ENCODE results near the gene PTTG2. TPM values are rescaled to one million over a fixed set of nuclear protein-coding genes. Genes with fewer than 3 reads are reported as not detected.

PTTG2 gene
- polyA plus RNA-seq, 1 donor from 2014 or later = not detected

DNA sequence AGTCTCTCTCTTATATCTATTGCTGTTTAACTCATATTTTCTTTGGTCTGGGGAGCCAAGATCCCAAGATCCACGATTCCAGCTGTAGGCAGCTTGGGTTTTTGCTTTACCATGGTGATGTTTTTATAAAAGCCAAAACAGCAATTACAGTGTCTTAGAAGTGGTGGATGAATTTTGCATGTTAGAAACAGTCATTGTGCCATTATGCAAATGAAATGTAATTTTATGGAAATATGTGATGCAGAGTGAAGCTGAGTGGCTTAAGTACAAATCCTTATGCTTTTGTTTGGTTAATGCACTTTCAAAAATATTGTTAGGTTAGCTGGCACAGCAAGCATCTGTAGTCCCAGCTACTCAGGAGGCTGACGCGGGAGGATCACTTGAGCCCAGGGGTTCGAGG, 32.8 kb upstream of the PTTG2 start (continued):
- TF ChIP-seq, protein P1, sequence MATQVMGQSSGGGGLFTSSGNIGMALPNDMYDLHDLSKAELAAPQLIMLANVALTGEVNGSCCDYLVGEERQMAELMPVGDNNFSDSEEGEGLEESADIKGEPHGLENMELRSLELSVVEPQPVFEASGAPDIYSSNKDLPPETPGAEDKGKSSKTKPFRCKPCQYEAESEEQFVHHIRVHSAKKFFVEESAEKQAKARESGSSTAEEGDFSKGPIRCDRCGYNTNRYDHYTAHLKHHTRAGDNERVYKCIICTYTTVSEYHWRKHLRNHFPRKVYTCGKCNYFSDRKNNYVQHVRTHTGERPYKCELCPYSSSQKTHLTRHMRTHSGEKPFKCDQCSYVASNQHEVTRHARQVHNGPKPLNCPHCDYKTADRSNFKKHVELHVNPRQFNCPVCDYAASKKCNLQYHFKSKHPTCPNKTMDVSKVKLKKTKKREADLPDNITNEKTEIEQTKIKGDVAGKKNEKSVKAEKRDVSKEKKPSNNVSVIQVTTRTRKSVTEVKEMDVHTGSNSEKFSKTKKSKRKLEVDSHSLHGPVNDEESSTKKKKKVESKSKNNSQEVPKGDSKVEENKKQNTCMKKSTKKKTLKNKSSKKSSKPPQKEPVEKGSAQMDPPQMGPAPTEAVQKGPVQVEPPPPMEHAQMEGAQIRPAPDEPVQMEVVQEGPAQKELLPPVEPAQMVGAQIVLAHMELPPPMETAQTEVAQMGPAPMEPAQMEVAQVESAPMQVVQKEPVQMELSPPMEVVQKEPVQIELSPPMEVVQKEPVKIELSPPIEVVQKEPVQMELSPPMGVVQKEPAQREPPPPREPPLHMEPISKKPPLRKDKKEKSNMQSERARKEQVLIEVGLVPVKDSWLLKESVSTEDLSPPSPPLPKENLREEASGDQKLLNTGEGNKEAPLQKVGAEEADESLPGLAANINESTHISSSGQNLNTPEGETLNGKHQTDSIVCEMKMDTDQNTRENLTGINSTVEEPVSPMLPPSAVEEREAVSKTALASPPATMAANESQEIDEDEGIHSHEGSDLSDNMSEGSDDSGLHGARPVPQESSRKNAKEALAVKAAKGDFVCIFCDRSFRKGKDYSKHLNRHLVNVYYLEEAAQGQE (IDR thresholded peaks at IDR 0.05; ENCODE audit: borderline replicate concordance) = no peak

DNA sequence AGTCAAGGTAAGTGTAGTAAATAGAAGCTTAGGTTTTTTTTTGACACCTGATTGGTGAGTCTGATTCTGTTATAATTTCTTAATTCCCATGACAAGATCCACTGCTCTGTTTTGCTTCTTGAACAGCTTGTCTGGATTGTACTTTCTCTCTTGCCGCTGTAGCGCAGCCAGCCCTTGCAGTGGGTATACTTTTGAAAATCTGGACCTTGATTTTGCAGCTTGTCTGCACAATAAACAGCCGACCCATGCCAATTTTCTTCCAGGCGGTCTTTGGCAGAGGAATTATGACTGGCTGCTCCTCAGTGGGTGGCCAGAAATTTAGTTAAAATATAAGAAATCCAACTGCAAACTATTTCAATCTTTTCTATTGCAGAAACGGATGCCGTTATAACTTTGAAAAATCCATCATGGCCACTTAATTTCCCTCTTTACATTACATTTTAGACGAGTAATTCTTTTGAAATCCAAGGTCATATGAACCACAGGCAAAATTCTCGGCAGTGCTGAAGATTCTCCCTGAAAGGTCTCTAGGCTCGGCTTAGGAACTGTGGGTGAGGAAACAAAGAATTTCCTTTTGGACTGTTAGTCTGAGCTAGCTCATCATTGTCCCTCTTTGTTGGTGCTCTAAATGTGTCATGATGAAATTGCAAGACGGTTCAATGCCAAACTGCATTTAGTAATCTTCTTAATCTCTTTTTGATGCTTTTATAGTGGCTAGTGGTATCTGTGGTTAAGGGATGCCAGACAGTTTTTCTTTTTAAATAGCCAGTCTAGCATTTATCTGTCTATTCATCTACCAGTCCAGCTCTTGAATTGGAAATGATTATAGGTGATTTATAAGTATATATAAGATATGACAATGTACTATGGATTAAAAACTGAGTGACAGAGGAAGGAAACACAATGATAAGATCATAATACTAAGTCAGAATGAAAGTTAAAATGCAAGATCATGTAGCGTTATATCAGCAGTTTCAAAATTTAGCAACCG, 31.5 kb upstream of the PTTG2 start:
- H3K9me2 ChIP-seq (ENCODE audit: insufficient read depth, low read length) = no peaks in the 10 kb centered on the region
- H3K9me3 ChIP-seq (ENCODE audit: low read length) = no peaks in the 10 kb centered on the region
- no peak overlapping the region for H2AFZ ChIP-seq (ENCODE audit: low read depth, low read length)
- no peaks in the 10 kb centered on the region for H3F3A ChIP-seq (ENCODE audit: insufficient read depth, low read length, poor library complexity, severe bottlenecking)
- H4K20me1 ChIP-seq (ENCODE audit: insufficient read depth) = no peaks in the 10 kb centered on the region
- H3K4me2 ChIP-seq (ENCODE audit: low read length) = no peak overlapping the region
- no peak for TF ChIP-seq RAD21 (conservative IDR thresholded peaks at IDR 0.05)
- TF ChIP-seq EP300 (conservative IDR thresholded peaks at IDR 0.05; ENCODE audit: poor library complexity, severe bottlenecking) = no peak
- TF ChIP-seq EZH2 (IDR thresholded peaks at IDR 0.05; ENCODE audit: borderline replicate concordance, insufficient read depth, low read length, poor library complexity, severe bottlenecking) = no peak
- TF ChIP-seq MXI1 (conservative IDR thresholded peaks at IDR 0.05; ENCODE audit: poor library complexity, severe bottlenecking) = no peak
- no peak for TF ChIP-seq CTCF (IDR thresholded peaks at IDR 0.05; ENCODE audit: poor library complexity, severe bottlenecking)
- no peak for TF ChIP-seq SMC3 (conservative IDR thresholded peaks at IDR 0.05; ENCODE audit: poor library complexity)
- TF ChIP-seq, protein P1 (IDR thresholded peaks at IDR 0.05; ENCODE audit: borderline replicate concordance) = no peak
- no peak for TF ChIP-seq TAF1 (IDR thresholded peaks at IDR 0.05; ENCODE audit: low read depth)
- TF ChIP-seq POLR2AphosphoS5 (IDR thresholded peaks at IDR 0.05) = no peak
- no peaks in the 10 kb centered on the region for H3K27me3 ChIP-seq (ENCODE audit: insufficient read depth, low read depth, low read length)
- H3K79me2 ChIP-seq (replicated peaks; ENCODE audit: insufficient read depth, low read length) = no peaks in the 10 kb centered on the region
- no peak overlapping the region for H3K4me3 ChIP-seq (ENCODE audit: low read length)
- no peak overlapping the region for H3K27ac ChIP-seq (ENCODE audit: low read length)
- no peak overlapping the region for H3K9ac ChIP-seq (ENCODE audit: low read length)
- no peaks in the 10 kb centered on the region for H3K36me3 ChIP-seq (ENCODE audit: insufficient read depth, low read length)

Data from neural cell (in vitro differentiated cells).